ENCODE data around the gene FHDC1.

Gene FHDC1

GRCh38 chr4:152981278-152981677 is 45.2 kb downstream of the FHDC1 start:
- no peak for DNase-seq (ENCODE audit: low spot score)

DNA sequence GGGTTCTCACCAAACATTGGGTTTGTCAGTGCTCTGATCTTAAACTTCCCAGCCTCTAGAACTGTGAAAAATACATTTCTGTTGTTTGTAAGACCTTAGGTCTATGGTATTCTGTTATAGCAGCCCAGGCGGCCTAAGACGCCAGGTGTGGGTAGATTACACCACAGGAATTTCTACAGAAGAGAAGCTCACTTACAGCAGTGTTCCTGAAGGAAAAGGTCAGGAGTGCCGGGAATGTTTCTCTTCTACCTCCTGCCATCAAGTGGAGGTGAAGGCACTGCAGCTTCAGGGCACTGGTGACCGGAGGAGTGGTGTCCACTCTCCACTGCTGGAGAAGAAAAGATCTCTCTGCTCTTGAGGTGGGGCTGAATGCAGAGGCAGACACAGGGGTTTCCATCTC is 45.7 kb downstream of the FHDC1 start:
- DNase-seq (ENCODE audit: low spot score) = no peak

GRCh38 chr4:152983221-152983620 is 47.1 kb downstream of the FHDC1 start:
- peak; percentile 80 for DNase-seq (ENCODE audit: low spot score)

- DNase-seq (ENCODE audit: low spot score) = peak; percentile 99
Observed at GRCh38 chr4:152983774-152984411, 47.8 kb downstream of the FHDC1 start.

DNA sequence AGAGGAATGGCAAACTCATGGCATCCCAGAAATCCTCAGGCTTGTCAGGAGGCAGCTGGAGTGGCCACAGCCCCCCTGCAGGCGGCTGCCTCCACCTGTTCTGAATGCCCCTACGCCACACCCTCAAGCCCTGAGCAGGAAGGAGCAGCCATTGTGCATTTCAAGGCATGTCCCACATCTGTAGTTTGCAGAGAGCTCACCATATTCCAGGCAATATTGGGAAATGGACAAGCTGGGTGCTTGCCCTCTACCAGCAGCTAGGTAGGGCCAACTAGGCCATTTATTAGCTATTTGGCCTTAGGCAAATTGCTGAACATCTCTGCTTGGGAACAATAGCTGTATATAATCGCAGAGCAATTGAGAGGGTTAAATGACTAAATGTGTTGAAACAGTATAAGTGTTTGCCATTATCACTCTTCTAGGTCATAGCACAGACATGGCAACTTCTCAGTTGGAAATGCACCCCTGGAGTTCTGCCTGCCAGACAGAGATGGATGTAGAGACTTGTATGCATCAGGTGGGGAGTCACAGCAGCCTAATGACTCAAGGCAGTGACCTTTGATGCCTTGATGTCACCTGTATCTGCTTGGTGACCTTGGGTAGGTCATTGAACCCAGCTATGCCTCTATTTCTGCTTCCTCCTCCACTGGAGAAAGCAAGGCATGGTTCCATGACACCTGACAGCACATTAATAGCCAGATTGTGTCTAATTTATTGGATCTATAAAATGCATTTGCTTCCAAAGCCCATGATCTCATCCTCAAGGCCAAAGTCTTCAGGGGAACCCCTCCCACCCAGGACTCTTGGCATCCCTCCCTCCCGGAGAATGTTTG is 52.8 kb downstream of the FHDC1 start:
- no peak for DNase-seq (ENCODE audit: low spot score)

GRCh38 chr4:152989554-152989970 is 53.4 kb downstream of the FHDC1 start:
- no peak for DNase-seq (ENCODE audit: low spot score)

GRCh38 chr4:152990471-152991131 is 54.5 kb downstream of the FHDC1 start:
- no peak for DNase-seq (ENCODE audit: low spot score)

DNA sequence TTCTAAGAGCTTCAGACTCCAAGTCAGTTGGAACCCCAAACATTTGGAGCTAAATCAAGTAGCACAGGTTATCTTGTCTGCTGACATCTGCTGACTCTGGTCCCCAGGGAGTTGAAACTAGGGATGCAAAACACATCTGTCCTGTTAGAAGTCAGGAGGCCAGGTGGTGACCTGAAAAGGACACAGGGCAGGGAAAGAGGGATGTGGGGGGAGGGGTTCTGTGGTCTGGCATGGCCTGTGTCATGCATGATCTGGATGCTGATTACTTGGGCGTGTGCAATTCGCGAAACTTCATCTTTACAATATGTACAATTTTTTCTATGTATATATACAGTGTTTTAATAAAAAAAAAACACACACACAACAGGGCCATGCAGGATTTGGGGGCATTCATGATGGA is 55.3 kb downstream of the FHDC1 start:
- DNase-seq (ENCODE audit: low spot score) = no peak

DNA sequence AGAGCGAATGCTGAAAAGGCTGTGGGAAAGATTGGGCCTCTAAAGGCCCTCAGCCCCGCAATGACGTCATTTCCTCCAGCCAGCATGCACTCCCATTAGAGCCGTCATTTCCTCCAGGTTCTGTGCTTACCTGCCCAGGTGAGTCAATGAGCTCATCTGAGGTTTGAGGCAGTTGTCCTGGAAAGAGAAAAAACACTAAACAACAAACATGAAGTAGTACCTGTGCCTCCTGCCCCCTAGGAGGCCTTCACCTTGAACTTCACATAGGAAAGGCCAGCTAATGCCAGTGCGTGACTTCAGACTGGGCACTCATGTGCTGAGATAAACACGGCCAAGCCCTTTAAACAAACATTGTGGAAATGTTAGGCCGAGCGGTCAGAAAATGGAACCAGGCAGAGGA is 55.9 kb downstream of the FHDC1 start:
- DNase-seq (ENCODE audit: low spot score) = no peak

DNA sequence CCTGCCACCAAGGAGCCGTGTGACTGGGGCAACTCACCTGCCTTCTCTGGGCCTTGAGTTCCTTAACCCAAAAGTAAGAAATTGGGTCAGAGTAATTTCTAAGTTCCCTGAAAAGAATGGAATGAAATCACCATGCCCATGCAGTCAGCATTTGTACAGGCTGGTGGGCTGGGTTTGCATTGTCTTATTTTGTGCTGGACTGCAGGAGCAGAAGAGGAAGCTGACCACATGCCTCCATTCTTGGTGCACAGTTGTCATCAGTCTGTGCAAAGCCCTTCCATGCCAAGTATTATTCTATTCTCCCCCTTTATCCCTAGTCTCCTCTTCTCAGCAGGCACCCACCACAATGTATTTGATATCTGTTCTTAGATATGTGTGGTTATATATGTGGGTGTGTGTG is 56.3 kb downstream of the FHDC1 start:
- DNase-seq (ENCODE audit: low spot score) = no peak

GRCh38 chr4:152994038-152994437 is 57.9 kb downstream of the FHDC1 start:
- no peak for DNase-seq (ENCODE audit: low spot score)

GRCh38 chr4:152996111-152996571 is 60.0 kb downstream of the FHDC1 start:
- DNase-seq (ENCODE audit: low spot score) = no peak

DNA sequence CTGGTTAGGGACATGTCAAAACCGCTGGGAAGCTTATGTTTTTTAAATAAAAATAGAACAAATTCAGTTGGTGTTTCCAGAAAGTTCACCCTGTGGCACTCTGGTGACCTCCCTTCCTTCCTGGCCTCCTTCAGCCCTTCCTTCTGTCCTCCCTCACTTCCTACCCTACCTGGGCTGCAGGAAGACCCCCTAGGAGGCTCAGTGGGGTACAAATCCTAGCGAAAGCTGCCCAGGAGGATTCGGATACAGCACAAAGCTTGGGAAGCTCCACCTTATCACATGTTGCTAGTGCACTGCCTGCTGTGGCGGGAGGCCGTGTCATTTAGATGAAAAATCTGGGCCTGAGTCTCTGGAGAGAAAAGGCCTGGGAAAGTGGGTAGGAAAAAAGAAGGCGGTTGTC is 60.5 kb downstream of the FHDC1 start:
- no peak for DNase-seq (ENCODE audit: low spot score)

GRCh38 chr4:152997288-152997687 is 61.2 kb downstream of the FHDC1 start:
- DNase-seq (ENCODE audit: low spot score) = no peak

DNA sequence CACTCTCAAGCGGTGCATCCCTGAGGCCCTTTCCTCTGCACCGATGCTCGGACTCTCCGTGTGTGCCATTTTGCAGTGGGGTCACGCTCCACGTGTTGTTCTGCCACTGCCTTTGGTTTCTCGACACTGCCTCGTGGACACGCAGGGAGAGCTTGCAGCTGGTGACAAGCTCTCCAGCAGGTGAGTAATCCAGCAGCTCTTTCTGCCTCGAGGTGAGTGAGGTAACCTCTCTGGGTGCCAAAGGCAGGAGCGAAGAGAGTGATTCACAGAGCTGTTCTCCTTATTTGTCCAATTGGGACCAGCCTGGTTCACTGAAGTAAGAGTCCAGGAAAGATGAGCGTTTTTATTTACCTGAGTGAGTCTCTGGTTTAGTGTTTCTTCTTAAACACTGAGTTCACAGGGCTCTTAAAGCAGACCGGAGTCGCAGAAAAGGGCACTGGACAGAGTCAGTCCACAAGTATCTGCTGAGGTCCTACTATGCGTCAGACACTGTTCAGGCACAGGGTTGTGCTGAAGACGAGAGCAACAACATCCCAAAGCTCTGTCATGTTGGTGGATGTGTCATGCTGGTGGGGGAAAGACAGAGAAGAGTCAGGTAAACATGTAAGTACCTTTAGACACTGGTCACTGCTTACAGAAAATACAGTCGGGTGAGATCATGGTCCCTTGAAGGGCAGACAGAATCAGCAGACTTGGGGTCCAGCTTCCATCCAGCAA is 61.8 kb downstream of the FHDC1 start:
- DNase-seq (ENCODE audit: low spot score) = no peak

DNA sequence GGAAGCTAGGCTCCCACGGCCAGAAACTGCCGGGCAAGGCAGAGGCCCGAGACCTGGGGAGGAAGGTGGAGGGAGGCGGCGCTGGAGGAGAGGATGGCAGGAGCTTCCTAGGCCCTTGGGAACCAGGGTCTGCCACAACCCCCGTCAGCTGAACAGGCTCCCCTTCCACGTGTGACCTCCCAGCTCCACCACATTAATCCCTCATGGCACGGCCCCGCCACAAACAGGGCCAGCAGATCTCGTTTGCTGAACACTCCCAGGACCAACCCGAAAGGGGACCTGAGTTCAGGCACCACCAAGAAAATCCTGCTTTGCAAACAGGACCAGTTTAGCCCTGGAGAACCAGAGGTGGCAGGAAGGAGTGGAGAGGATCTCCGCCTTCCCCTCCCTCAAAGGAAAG is 62.7 kb downstream of the FHDC1 start:
- DNase-seq (ENCODE audit: low spot score) = no peak

GRCh38 chr4:152999346-153000075 is 63.4 kb downstream of the FHDC1 start:
- DNase-seq (ENCODE audit: low spot score) = no peak

DNA sequence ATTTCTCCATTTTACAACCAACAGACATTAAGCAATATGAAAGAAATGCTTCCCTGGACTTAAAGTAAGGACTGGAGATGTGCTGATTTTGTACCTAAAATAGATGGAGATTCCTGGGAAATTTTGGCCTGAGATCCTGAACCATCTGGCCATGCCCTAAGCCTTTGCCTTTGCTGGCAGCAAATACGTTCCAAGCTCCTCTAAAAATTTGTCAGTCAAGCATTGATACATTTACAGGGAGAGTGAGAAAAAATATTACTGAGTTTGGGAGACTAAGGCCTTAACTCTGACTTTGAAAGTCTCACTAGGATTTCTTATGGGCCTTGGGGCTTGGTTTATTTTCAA is 63.9 kb downstream of the FHDC1 start:
- no peak for DNase-seq (ENCODE audit: low spot score)

DNA sequence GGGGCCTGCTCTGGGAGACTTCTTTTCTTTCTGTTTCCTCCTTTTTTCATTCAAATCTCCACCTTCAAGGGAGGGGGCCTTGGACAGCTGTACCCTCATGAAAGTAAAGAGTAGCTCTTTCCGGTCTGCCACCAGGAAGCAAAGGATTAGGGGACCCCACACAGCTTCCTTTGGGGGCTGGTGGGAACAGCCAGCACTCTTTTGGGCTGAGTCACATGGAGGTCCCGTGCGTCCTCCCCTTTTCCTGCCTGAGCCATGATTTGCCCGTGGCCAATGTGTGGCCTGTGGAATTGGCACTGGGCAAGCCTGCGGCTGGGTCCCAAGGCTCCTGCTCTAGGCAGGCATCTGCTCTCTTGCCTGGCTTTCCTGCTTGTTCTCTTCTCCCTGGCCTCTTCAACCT is 65.5 kb downstream of the FHDC1 start:
- no peak for DNase-seq (ENCODE audit: low spot score)

- DNase-seq (ENCODE audit: low spot score) = no peak
Observed at GRCh38 chr4:153002110-153002509, 66.0 kb downstream of the FHDC1 start.

GRCh38 chr4:153004081-153004850 is 68.1 kb downstream of the FHDC1 start:
- no peak for DNase-seq (ENCODE audit: low spot score)
